HL-60/S4 (cell line): ENCODE results near the gene MATK.

Experiments used
- in situ Hi-C: fragments of 300-500 bp; cut with MboI; formaldehyde crosslinking; loops from 2 replicates; pipeline ENCODE4 v1.14.3; 2022; ENCODE audit warnings: low sequenced_read_pairs

MATK gene

DNA sequence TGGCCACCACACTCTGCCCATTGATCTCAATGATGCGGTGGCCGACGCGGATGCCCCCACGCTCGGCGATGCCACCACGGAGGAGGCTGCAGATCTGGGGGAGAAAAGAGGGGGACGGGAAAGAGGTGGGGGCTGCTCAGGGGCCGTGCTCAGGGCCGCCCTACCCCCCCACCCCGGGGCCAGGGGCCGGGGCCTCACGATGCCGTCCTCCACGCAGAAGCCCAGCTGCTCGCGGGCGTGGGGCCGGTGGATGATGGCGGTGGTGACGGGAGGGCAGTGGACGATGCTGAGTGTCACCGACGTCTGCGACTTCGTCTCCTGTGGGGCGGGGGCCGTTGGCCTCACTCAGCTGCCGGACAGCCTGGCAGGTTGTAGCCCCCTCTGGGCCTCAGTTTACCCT lies 34.9 kb downstream of the MATK start:
- in situ Hi-C loops, result no loop called here

DNA sequence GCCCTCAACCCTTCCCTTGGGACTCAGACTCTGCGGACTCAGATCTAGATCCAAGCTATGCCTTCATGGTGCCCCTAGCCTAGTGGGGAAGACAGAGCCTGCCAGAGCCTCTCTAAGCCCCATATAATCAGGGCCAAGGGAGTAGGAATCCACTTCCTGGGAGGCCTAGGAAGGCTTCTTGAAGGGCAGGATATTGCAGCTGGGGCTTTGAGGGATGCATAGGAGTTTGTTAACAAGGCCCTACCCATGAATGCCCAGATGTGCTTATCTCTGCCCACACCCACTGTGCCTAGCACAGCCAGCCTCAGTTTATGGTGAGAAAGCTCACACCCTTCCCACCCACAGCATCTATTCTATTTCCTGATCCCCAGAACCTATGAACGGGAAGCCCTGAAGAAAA lies 36.0 kb downstream of the MATK start:
- in situ Hi-C loops, result no loop called here

- in situ Hi-C loops, result no loop called here
Measured at GRCh38 chr19:3748965-3749364, 37.2 kb downstream of the MATK start.

DNA sequence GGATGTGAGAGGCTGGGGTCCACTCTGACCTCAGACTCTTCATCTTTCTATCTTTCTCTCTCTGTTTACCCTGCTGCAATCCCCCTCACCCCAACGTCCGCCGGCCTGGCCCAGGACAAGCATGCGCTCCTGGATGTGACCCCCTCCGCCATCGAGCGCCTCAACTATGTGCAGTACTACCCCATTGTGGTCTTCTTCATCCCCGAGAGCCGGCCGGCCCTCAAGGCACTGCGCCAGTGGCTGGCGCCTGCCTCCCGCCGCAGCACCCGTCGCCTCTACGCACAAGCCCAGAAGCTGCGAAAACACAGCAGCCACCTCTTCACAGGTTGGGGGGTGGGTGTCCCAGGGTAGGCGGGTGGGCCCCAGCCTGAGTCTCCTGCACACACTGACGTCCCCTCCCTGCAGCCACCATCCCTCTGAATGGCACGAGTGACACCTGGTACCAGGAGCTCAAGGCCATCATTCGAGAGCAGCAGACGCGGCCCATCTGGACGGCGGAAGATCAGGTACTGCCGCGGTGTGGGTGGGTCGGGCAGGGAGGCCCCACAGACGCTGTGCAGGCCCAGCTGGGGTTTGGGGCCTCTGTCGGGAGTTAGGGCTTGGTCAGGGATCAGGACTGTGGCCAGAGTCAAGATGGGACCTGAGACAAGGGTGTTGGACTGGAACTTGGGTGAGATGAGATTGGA lies 39.7 kb downstream of the MATK start:
- in situ Hi-C loops, result no loop called here

DNA sequence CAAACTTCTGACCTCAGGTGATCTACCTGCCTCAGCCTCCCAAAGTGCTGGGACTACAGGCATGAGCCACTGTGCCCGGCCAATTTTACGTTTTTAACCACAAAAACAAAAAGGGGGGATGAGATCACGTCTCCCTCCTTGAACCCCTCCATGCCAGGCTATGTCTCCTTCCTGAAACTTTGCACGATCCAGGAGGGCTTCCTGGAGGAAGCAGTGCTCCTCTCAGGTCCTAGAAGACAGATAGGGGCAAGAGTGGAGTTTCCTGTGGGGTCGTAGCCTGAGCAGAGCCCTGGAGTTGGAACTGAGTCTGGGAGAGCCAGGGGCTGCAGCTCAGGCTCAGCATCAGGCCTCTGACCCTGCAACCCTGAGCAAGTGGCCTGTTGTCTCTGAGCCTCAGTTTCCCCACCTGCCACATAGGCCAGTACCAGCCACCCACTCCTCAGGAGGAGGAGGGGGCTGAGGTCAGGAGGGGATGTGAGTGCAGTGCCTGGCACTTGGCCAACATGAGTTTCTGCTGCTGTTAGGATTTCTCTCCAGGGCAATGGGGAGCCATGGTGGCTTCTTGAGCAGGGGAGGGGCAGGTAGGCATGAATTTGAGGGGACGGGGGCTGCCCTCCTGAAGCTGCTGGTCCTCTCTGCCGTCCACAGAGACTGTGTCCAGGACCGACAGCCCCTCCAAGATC lies 40.7 kb downstream of the MATK start:
- in situ Hi-C loops, result no loop called here

DNA sequence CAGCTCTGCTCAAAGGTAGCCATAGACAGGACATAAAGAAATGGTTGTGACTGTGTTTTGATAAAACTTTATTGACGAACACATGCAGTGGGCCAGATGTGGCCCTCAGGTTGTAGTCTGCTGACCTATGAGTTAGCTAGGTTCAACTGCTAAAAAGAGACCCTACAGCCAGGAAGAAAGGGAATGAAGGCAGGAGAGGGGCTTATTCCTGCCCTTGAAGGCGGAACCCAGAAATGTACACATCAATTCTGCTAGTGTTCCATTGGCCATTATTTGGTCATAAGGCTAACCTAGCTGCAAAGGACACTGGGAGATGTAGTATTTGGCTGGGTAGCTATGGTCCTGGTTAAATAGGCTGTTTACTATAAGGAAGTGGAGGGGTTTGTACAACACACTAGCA lies 42.7 kb downstream of the MATK start:
- in situ Hi-C loops, result no loop called here

- in situ Hi-C loops, result no loop called here
Measured at GRCh38 chr19:3740431-3740830, 45.8 kb downstream of the MATK start.

- in situ Hi-C loops, result no loop called here
Measured at GRCh38 chr19:3738477-3739220, 47.5 kb downstream of the MATK start.

DNA sequence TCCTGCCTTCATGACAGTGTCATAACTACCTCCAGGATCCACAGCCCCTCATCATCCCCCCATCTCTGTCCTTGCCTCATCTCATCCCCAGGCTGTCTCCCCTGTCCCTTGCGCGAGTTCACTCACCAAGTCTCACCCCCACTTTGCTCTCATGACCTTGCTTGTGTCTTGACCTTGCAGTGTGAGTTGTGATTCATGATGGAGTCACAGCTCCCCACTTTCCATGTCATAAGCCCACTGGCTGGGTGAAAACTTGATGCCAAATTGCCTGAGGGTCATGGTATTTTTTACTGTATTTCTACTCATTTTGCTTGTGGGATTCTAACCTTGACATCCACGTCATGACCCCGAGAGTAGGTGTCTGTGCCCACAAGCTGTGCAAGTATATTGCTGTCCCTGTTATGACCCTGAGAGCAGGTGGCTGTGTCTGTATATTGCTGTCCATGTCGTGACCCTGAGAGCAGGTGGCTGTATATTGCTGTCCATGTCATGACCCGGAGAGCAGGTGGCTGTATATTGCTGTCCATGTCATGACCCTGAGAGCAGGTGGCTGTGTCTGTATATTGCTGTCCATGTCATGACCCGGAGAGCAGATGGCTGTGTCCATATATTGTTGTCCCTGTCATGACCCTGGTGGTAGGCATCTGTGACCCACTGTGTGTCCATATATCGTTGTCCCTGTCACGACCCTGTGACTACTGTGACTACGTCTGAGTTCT lies 48.5 kb downstream of the MATK start:
- in situ Hi-C loops, result no loop called here

DNA sequence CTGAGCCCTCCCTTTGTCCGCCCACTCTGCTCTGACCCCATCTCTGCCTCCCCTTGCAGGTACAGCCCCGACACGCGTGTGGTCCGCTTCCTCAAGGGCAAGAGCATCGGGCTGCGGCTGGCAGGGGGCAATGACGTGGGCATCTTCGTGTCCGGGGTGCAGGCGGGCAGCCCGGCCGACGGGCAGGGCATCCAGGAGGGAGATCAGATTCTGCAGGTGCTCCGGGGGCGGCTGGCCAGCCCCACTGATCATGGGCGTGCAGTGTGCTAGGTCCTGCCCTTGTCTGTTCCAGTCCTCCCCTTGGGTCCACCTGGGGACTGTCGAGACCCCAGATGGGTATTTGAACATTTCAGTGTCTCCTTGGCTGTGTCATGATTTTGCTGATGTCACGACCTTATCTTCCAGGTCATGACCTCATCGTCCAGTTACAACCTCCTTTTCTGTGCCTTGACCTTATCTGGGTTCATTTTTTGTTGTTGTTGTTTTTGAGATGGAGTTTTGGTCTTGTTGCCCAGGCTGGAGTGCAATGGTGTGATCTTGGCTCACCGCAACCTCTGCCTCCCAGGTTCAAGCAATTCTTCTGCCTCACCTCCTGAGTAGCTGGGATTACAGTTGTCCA lies 50.0 kb downstream of the MATK start:
- in situ Hi-C loops, result no loop called here

- in situ Hi-C loops, result no loop called here
Measured at GRCh38 chr19:3734310-3734600, 51.9 kb downstream of the MATK start.

- in situ Hi-C loops, result no loop called here
Measured at GRCh38 chr19:3733549-3734309, 52.5 kb downstream of the MATK start.

DNA sequence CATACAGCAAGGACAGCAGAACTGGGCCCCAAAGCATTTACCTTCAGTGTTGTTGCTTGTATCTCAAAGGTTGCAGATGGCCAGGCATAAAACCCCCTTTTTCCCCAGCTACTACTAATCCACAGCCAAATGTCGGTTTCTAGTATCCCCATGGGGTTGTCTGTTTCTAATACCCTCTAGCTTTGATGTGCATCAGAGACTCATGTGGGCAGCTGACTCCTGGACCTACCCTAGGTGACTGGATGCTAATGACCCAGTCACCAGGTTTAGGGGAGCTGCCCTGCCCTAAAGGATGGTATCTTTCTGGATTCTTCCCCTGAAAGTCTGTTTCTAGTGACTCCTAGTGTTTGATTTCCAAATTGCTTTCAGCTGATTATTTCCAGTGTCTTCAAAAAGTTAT lies 54.1 kb downstream of the MATK start:
- in situ Hi-C loops, result no loop called here

- in situ Hi-C loops, result no loop called here
Measured at GRCh38 chr19:3730457-3730958, 55.7 kb downstream of the MATK start.
